Measurements from ENCODE around the gene ZNF546.
A peak's percentile ranks its signal among the peaks of the same experiment; 100 is the strongest.

Gene ZNF546

DNA sequence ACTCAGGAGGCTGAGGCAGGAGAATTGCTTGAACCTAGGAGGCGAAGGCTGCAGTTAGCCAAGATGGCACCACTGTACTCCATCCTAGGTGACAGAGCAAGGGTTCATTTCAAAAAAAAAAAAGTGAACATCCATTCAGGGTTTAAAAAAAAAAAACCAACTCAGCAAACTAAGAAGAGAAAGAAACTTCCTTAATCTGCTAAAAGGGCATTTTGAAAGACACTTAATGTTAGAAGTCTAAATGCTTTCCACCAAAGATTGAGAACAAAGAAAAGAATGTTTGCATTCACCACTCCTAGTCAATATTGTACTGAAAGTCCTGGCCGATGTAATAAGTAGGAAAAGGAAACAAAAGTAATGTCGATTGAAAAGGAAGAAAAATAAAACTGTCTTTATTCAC is 33.0 kb upstream of the ZNF546 start:
- Mint-ChIP-seq H3K4me1 (peaks cover under 1% of the 10 kb centered on the region), H3K27ac (no peak overlapping the region), H3K4me3 (no peak overlapping the region), H3K9me3 (no peaks in the 10 kb centered on the region), H3K27me3 (ENCODE audit: low read depth) (no peaks in the 10 kb centered on the region), H3K36me3 (ENCODE audit: low read depth) (no peaks in the 10 kb centered on the region)
- TF ChIP-seq CTCF (IDR thresholded peaks at IDR 0.05; ENCODE audit: unreplicated experiment in 3 of 3) = no peak

GRCh38 chr19:39966617-39967016 is 30.2 kb upstream of the ZNF546 start:
- no peak overlapping the region for H3K4me3 Mint-ChIP-seq
- no peak for TF ChIP-seq CTCF (IDR thresholded peaks at IDR 0.05; ENCODE audit: unreplicated experiment in 3 of 3)
- peaks cover 24% of the 10 kb centered on the region for H3K4me1 Mint-ChIP-seq
- H3K27ac Mint-ChIP-seq = no peak overlapping the region
- H3K27me3 Mint-ChIP-seq (ENCODE audit: low read depth) = no peaks in the 10 kb centered on the region
- peaks cover 8% of the 10 kb centered on the region for H3K36me3 Mint-ChIP-seq (ENCODE audit: low read depth)
- no peaks in the 10 kb centered on the region for H3K9me3 Mint-ChIP-seq

DNA sequence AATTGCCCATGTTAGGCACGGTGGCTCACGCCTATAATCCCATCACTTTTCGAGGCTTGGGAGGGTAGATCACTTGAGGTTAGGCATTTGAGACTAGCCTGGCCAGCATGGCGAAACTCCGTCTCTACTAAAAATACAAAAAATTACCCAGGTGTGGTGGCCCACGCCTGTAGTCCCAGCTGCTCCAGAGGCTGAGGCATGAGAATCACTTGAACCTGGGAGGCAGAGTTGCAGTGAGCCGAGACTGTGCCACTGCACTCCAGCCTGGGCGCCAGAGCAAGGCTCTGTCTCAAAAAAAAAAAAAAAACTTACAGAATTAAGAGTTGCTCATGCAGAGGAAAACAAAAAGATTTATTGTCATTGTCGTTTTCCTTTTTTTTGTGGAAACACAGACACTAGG is 29.3 kb upstream of the ZNF546 start:
- Mint-ChIP-seq H3K27ac (no peak overlapping the region), H3K36me3 (ENCODE audit: low read depth) (peaks cover 10% of the 10 kb centered on the region), H3K9me3 (no peaks in the 10 kb centered on the region)

DNA sequence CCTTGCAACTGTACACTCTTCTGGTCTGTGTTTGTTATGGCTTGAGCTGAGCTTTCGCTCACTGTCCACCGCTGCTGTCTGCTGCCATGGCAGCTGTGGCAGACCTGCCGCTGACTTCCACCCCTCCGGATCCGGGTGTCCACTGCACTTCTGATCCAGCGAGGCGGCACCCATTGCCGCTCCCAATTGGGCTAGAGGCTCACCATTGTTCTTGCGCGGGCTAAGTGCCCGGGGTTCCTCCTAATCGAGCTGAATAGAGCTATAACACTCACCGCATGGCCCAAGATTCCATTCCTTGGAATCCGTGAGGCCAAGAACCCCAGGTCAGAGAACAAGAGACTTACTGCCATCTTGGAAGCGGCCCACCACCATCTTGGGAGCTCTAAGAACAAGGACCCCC is 28.1 kb upstream of the ZNF546 start:
- TF ChIP-seq CTCF (IDR thresholded peaks at IDR 0.05; ENCODE audit: unreplicated experiment in 3 of 3) = no peak
- Mint-ChIP-seq H3K4me3 (peak overlapping the region; percentile 98 to 99 (median 99)), H3K36me3 (ENCODE audit: low read depth) (peaks cover 18% of the 10 kb centered on the region), H3K27me3 (ENCODE audit: low read depth) (no peaks in the 10 kb centered on the region), H3K27ac (peak overlapping the region; percentile 63 to 97 (median 95)), H3K4me1 (peaks cover 28% of the 10 kb centered on the region), H3K9me3 (no peaks in the 10 kb centered on the region)

More for the DNA sequence above, 29.3 kb upstream of the ZNF546 start:
- Mint-ChIP-seq H3K27me3 (ENCODE audit: low read depth) (no peaks in the 10 kb centered on the region), H3K4me3 (no peak overlapping the region), H3K4me1 (peaks cover 28% of the 10 kb centered on the region)
- TF ChIP-seq CTCF (IDR thresholded peaks at IDR 0.05; ENCODE audit: unreplicated experiment in 3 of 3) = no peak

DNA sequence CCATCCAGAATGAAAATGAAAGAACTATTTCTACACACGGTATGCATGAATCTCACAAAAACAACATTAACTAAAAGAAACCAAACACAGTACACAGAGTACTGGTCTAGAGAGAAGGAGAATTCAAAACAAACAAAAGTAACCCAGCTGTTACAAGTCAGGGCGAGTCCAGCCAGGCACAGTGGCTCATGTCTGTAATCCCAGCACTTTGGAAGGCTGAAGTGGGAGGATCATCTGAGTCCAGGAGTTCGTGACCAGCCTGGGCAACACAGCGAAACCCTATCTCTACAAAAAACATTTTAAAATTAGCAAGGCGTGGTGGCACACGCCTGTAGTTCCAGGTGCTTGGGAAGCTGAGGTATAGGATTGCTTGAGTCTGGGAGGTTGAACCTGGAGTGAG is 27.6 kb upstream of the ZNF546 start:
- Mint-ChIP-seq H3K36me3 (ENCODE audit: low read depth) (peaks cover 23% of the 10 kb centered on the region), H3K4me1 (peaks cover 28% of the 10 kb centered on the region), H3K4me3 (peak overlapping the region; percentile 98 to 99 (median 99)), H3K27me3 (ENCODE audit: low read depth) (no peaks in the 10 kb centered on the region), H3K9me3 (no peaks in the 10 kb centered on the region), H3K27ac (peak overlapping the region; percentile 63 to 97 (median 95))
- no peak for TF ChIP-seq CTCF (IDR thresholded peaks at IDR 0.05; ENCODE audit: unreplicated experiment in 3 of 3)

GRCh38 chr19:39969681-39970424 is 27.0 kb upstream of the ZNF546 start:
- Mint-ChIP-seq H3K9me3 (no peaks in the 10 kb centered on the region), H3K36me3 (ENCODE audit: low read depth) (peaks cover 29% of the 10 kb centered on the region), H3K4me3 (peak overlapping the region; percentile 98 to 99 (median 99)), H3K27me3 (ENCODE audit: low read depth) (no peaks in the 10 kb centered on the region), H3K4me1 (peaks cover 28% of the 10 kb centered on the region), H3K27ac (peak overlapping the region; percentile 95 to 98 (median 97))
- no peak for TF ChIP-seq CTCF (IDR thresholded peaks at IDR 0.05; ENCODE audit: unreplicated experiment in 3 of 3)
